GM23248 (cell line): ENCODE data around the gene ARFGEF3.

Experiments used
- EZH2 ChIP-seq: fragments of 200-600 bp; sonication (generic); IDR thresholded peaks from 2 replicates; pipeline ENCODE4 v1.6.1; 2018; ENCODE audit warnings: antibody characterized with exemption, mild to moderate bottlenecking; ENCODE audit not compliant: insufficient read depth, poor library complexity, severe bottlenecking
- EZH2phosphoT487 ChIP-seq: fragments of 200-600 bp; sonication (generic); IDR thresholded peaks from 2 replicates; pipeline ENCODE4 v1.6.1; 2018; ENCODE audit warnings: antibody characterized with exemption, moderate library complexity, mild to moderate bottlenecking, low read depth; ENCODE audit not compliant: insufficient read depth

GRCh38 chr6:138229663-138230179 lies 68.0 kb downstream of the ARFGEF3 start:
- TF ChIP-seq EZH2phosphoT487 = no peak
- no peak for TF ChIP-seq EZH2
